Spleen (tissue), 11 donors: ENCODE results near the gene LNPEP. TPM values are rescaled to one million over a fixed set of nuclear protein-coding genes. Genes with fewer than 3 reads are reported as not detected.

ENCODE experiments used
- DNase-seq: peaks from one replicate; pipeline ENCODE4 v3.0.0-alpha.2; 2020
- H3K27ac ChIP-seq, 8 donors: fragments of 200-600 bp; sonication (generic) in 7 of 8; 1 replicate in 4 of 8; 2 replicates in 4 of 8; pipeline versions ENCODE4 v1.5.0 to v1.8.0; 2016 to 2021; ENCODE audit warnings: inconsistent platforms in 4 of 8, mild to moderate bottlenecking in 4 of 8, moderate library complexity in 1 of 8
- H3K27me3 ChIP-seq, 7 donors: fragments of 200-600 bp; sonication (generic) in 6 of 7; replicated peaks in 1 of 7; 1 replicate in 4 of 7; 2 replicates in 3 of 7; pipeline versions ENCODE4 v1.5.0 to v1.8.0; 2016 to 2021; ENCODE audit warnings: inconsistent platforms in 3 of 7, mild to moderate bottlenecking in 1 of 7
- H3K36me3 ChIP-seq, 6 donors: fragments of 200-600 bp; sonication (generic) in 5 of 6; 1 replicate in 4 of 6; 2 replicates in 2 of 6; pipeline versions ENCODE4 v1.5.0 to v1.8.0; 2016 to 2021; ENCODE audit warnings: inconsistent platforms in 2 of 6
- H3K4me1 ChIP-seq, 6 donors: fragments of 200-600 bp; sonication (generic) in 5 of 6; 1 replicate in 3 of 6; 2 replicates in 3 of 6; pipeline versions ENCODE4 v1.5.0 to v1.8.0; 2016 to 2021; ENCODE audit warnings: inconsistent platforms in 3 of 6
- H3K4me3 ChIP-seq, 8 donors: fragments of 200-600 bp; sonication (generic) in 7 of 8; 1 replicate in 4 of 8; 2 replicates in 4 of 8; pipeline versions ENCODE4 v1.5.0 to v1.8.0; 2016 to 2021; ENCODE audit warnings: inconsistent platforms in 4 of 8, mild to moderate bottlenecking in 4 of 8, moderate library complexity in 2 of 8
- H3K9me3 ChIP-seq, 8 donors: fragments of 200-600 bp; sonication (generic) in 7 of 8; 1 replicate in 4 of 8; 2 replicates in 4 of 8; pipeline versions ENCODE4 v1.5.0 to v1.8.0; 2016 to 2021; ENCODE audit warnings: inconsistent platforms in 4 of 8
- POLR2A ChIP-seq, 3 donors: fragments of 450-650 bp; IDR thresholded peaks; one replicate each; pipeline ENCODE4 v1.5.1; 2017; ENCODE audit warnings: antibody characterized with exemption in 3 of 3, mild to moderate bottlenecking in 1 of 3
- POLR2AphosphoS5 ChIP-seq, 3 donors: sonication (generic); formaldehyde crosslinking; IDR thresholded peaks; one replicate each; pipeline ENCODE4 v1.5.1; 2017; ENCODE audit warnings: antibody characterized with exemption in 3 of 3
- WGBS, 5 donors: extraction: QIAGEN DNeasy Blood & Tissue Kit in 3 of 5; methylation state at CpG; one replicate each; pipeline versions ENCODE4 v1.1.5 to v1.1.7; 2013 to 2018; 5-methylcytosine and 5-hydroxymethylcytosine counted together
- intact Hi-C: fragments of 100-400 bp; cut with DNase I; formaldehyde crosslinking; loops from one replicate; pipeline ENCODE4 v1.15.0; 2023; ENCODE audit warnings: low total_unique reads
- polyA plus RNA-seq, 3 donors: library from polyadenylated mRNA; stranded (reverse); fragments of 200-250 nt; gene quantifications; one replicate each; pipeline ENCODE4 v1.2.1, GENCODE V29; 2013
- small RNA-seq, 4 donors: library from RNA; depleted of rRNA; stranded (forward); fragments of <200 nt; gene quantifications; one replicate each; pipeline ENCODE3, GENCODE V24; 2016
- total RNA-seq, 7 donors: library from RNA; depleted of rRNA in 3 of 7; stranded (reverse); fragments of >200 nt in 3 of 7; fragmentation: NEBNext Ultra II Directional in 4 of 7; extraction: Animal tissue kit (Norgen Biotek cat#: 25700) in 4 of 7; gene quantifications; one replicate each; pipeline versions ENCODE4 v1.1.0 to v1.2.1, GENCODE V29; 2016 to 2021
- donor health status: healthy with polysubstance abuse.
- donor health status: DM: no; HTN: no; CAD: no; lungs with moderate emphysema.
- donor health status: DM: no; HTN: no; CAD: no.
- donor health status: Bipolar disorder and iron deficiency.
- donor health status: healthy.
- donor health status: DM: no; HTN: no; CAD: no.
- donor health status: DM: yes; HTN: yes; CAD: no.

The LNPEP gene
- total and polyA plus RNA-seq, 10 donors: 8.5 to 82.2 (median 65.9) TPM

- DNase-seq: peak; percentile 77
- Histone ChIP-seq H3K27me3 (no peaks in the 10 kb centered on the region), H3K9me3 (peaks cover 0 to 12% (median 6%) of the 10 kb centered on the region in 8 donors), H3K4me3 (no peak overlapping the region), H3K36me3 (no peaks in the 10 kb centered on the region), H3K4me1 (peaks cover 7 to 47% (median 13%) of the 10 kb centered on the region in 6 donors), H3K27ac (peak overlapping the region in 5 of 8 donors; percentile 34 to 77 (median 69))
- WGBS, 5 donors: 86 to 93% (median 90%) methylated on average over 9 to 22 of the region's 22 CpGs
- TF ChIP-seq POLR2AphosphoS5 (IDR thresholded peaks at IDR 0.05) (peak in 1 of 3 donors; percentile 34), POLR2A (IDR thresholded peaks at IDR 0.05) (no peak)
- intact Hi-C loops: no loop called here
Observed at GRCh38 chr5:97085459-97086181, 149.7 kb downstream of the LNPEP start.

Small RNA genes within 50 kb of the gene (small RNA-seq; reads per million reads assigned to genes)
- 0 reads per million in 4 donors for gene RF00019

Other genes starting within 250 kb of the LNPEP start
- 10 to 100 TPM; 53.4 to 86.7 (median 71.1) TPM for gene ERAP1, start 128.1 kb upstream of the LNPEP start, total RNA-seq
- gene ERAP1, start 128.1 kb upstream of the LNPEP start, polyA plus RNA-seq: 10 to 100 TPM in 1 of 3 donors, 1 to 10 TPM in 2; 7.3 to 12.3 (median 8.3) TPM
- gene ERAP2, start 59.6 kb upstream of the LNPEP start, total RNA-seq: 10 to 100 TPM; 33.2 to 91.8 (median 66.8) TPM
- 10 to 100 TPM; 10.6 to 38.6 (median 14.7) TPM for gene ERAP2, start 59.6 kb upstream of the LNPEP start, polyA plus RNA-seq
- gene LIX1, start 206.5 kb downstream of the LNPEP start, total RNA-seq: under 1 TPM in 1 of 7 donors, not detected in 6; 0.14 TPM
- under 1 TPM in 1 of 3 donors, not detected in 2; 0.06 TPM for gene LIX1, start 206.5 kb downstream of the LNPEP start, polyA plus RNA-seq
- gene RIOK2, start 247.2 kb downstream of the LNPEP start, total RNA-seq: 10 to 100 TPM; 13.9 to 30.0 (median 20.8) TPM
- gene RIOK2, start 247.2 kb downstream of the LNPEP start, polyA plus RNA-seq: 10 to 100 TPM in 1 of 3 donors, 1 to 10 TPM in 2; 8.5 to 10.8 (median 9.3) TPM